NK-92 (cell line): Measurements from ENCODE around the gene NOXRED1.

Experiments
- DNase-seq: peaks from one replicate; lab custom pipeline; 2025; ENCODE audit not compliant: unreplicated experiment; lab: John Stamatoyannopoulos, UW

NOXRED1 gene

DNA sequence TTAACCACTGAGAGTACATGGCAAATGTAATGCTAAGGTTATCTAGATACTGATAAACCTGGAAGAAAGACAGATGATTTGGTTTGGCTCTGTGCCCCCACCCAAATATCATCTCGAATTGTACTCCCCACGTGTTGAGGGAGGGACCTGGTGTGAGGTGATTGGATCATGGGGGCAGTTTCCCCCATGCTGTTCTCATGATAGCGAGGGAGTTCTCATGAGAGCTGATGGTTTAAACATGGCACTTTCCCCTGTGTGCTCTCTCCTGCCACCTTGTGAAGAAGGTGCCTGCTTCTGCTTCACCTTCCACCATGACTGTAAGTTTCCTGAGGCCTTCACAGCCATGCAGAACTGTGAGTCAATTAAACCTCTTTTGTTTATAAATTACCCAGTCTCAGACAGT is 14.2 kb downstream of the NOXRED1 start:
- no peak for DNase-seq

DNA sequence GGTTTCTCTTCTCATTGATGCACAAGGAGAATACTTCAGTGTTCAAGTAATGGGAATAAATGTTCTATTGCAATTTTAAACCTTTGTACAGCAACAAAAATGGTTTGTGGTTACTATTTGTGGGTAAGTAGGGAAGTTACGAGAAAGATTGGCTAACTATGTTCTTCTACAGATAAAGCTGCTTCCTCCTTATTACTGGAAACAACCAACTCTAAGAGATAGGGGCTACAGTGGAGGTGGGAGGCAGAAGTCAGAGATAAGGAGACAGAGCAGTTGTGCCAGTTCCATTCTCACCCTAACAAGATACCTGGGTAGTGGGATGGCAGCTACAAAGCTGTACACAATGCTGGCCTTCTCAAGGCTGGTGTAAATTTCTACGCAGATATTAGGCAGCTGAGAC is 16.2 kb downstream of the NOXRED1 start:
- DNase-seq = no peak

DNA sequence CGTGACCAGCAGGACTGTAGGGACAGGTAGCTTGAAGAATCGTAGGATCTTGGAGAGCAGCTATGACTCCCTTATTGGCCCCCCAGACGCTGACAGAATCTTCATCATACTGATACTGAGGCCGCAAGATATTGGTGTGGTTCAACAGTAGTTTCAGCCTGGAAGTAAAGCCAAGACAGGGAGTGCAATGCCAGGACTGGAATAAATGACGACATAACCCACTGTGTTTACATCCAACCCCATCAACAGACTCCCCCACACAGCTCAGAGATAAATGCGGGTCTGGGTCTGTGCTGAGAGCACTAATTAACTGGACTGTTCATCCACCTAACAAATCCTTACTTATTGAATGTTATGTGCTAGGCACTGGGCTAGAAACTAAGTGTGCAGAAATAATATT is 16.6 kb downstream of the NOXRED1 start:
- no peak for DNase-seq

DNA sequence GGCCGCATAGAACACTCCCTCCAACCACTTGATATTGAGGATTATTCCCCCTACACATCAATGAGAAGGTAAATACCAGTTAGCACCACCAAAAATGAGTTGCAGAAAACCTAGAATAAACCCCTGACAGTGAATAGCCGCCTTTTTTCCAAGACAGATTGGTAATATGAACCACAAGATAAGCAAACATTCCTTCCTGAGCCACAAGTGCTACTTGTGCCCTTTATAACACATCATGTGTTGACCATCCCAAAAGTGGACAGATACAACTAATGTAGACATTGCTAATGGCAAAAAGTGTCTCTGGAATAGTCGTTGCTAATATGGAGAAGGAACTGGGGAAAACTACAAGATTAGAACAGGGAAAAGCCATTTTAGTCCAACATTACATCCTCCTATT is 17.2 kb downstream of the NOXRED1 start:
- DNase-seq = no peak

DNA sequence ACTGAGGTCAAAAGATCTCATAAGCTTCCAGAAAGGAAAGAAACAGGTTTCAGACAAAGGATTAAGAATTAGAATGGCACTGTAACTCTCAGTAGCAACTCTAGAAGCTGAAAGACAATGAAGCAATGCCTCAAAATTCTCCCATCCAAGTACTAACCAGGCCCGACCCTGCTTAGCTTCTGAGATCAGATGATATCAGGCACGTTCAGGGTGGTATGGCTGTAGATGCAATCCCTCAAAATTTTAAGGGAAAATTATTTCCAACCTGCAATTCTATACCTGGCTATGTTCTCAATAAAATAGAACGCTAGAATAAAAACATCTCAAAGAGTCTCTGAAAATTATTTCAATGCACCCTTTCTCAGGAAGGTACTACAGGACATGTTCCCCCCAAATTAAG is 19.6 kb downstream of the NOXRED1 start:
- no peak for DNase-seq

DNA sequence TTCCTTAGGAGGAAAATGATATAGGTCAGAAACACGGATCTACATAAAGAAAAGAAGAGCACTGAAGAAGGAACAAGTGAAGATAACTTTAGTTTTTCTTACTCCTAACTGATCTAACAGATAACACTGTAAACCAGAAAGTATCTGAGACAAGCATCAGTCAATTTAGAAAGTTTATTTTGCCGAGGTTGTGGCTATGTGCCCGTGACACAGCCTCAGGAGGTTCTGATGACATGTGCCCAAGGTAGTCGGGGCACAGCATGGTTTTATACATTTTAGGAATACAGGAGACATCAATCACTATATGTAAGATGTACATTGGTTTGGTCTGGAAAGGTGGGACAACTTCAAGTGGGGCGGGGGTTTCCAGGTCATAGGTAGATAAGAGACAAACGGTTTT is 23.1 kb downstream of the NOXRED1 start:
- no peak for DNase-seq

DNA sequence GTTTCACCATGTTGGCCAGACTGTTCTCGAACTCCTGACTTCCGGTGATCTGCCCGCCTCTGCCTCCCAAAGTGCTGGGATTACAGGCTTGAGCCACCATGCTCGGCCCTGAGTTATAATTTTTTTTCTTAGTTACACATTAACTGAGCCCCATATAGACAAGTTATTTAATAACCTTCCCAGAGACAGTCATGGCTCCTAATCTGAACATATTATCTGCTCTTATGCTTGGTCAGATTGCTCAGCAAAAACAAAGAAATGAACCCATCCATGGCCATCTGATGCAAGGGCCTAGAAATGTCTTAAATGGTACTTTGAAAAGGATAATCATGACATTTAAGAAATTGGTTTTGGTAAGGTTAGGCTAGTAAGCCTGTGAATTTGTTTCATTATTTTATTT is 33.1 kb downstream of the NOXRED1 start:
- DNase-seq = no peak

DNA sequence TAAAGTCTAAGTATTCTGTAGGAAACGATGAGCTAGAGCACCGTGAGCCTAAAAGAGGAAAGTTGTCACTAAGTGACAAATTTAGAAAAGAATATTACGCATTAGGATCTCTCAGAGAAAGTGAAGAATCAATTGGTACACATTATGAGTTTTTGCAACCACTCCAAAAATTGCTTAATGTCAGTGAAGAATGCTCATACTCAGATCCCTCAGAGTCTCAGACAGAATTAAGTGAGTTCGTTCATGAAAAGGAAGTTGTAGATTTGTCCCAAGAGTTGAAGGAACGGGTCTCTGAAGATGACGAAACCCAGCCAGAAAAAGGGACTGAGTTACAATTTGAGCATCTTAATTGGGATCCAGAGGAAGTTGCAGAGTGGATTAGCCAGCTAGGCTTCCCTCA is 44.6 kb downstream of the NOXRED1 start:
- DNase-seq = no peak

DNA sequence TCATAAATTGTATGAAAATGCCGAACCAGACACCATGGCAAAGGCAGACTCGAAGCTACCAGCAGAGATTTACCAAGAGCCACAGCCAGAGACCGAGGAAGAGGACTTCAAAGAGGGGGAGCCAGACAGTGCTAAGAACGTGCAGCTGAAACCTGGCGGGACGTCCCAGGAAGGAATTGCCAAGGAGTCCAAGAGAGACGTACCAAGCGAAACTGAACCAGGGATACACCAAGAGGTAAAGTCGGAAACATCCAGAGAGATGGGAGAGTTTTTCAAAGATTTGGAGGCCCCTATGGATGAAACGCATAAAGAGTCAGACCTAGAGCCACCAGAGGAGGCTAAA is 45.9 kb downstream of the NOXRED1 start:
- DNase-seq = no peak

DNA sequence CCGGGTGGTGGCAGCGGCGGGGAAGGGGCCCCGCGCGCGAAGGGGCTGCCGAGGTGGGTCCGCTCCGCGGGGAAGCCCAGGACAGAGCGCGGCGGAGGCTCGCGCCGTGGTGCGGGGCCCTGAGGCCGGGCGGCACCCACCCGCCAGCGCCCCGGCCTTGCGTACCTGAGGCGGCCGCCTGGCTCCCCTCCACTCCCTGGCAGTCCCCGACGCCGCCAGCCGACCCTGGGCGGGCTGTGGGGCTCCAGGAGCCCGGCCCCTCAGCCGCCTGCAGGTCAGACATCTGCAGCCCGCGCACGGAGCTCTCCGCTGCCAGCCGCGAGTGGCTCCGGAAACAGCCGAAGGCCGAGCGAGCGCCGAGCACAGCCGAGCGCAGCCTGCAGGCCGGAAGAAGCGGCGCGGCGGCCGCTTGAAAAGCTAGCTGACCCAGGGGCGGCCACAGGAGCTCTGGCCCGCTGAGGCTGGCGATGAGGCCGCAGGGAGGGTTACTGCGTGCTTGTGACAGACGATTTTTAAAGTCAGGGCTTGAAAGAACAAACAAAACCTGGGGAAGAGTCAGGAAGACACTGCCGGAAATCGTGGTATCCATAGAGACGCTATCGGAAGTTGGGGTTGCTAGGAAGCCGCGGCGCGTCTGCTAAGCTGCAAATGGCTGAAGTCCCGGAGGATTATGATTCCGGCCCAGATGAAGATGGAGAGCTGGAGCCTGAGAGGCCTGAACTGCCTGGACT is 46.4 kb downstream of the NOXRED1 start, which contains the start of the genes SAMD15 and TMED8:
Gene SAMD15, plus strand, starts transcription at position 609 of the 731 bp plus-strand sequence. Its CDS starts 40 bp downstream, at position 649.
Gene TMED8, minus strand, starts transcription at position 324 of the 731 bp plus-strand sequence. Its CDS starts 41 bp downstream, at position 283.
- DNase-seq = no peak

DNA sequence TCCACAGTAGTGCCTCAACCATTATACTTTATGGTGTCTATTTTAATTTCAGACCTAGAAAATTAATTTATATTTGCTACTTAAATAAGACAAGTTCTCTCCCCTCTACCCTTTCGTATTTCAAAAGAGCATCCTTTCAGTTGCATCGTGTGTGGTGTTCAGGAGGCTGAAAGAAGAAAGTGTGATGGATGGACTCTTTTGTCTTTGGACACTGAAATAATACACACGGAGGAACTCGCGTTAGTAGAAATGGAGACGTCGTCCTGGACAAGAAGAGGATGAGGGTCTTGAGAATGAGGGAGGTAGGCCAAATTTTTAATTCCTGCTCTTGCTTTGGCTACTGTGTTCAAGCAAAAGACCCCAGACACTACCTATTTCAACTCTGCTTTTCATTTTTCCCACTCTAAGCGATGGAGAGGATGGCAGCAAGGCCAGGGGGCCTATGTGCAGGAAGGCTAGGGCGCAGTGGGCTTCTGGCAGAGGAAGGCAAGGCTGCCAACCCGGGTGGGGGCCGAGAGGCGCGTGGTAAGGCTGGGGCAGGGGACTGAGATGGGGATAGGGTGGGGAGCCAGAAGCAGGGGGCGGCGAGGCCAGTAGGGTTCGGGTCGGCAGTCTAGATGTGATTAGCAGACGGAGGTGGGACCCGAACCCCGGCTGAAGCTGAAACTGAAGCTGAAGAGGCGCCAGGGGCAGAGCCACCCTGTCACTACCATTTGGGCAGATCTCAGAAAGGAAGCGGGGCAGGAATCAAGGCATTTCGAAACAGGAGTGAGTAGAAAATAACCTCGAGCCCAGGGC is 47.2 kb downstream of the NOXRED1 start:
- no peak for DNase-seq

DNA sequence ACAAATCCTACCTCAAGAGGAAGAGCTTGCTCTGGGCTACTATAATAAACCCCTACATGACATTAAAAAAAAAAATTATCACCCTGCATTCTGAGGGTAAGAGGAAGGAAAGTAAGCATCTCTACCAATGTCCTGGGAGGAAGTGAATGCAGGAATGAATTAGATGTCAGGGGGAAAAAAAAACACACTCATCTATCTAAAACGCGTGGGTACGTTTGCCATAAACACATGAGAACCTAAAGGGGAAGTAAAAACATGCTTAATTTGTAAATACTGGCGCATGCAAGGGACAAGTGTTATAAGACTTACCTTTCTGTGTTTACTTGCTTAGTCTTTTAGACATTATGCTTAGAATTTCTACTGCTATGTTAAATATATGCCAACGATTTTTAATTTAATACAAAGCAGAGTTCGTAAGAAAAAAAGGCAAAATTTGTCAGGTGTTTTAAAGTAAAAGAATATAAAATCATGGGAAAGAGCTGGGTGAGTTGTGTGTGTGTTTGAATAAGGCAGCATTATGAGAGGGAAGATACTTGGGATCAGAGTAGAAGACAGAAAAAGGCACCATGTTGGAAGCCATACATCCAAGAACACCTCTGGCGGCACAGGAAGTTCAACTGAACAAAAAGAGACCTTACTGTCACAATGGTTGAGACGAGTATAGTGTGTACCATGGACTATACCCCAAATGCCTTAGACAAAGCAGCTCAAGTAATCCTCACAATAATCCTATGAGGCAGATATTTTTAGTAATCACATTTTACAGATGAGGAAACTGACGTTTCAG is 48.0 kb downstream of the NOXRED1 start:
- DNase-seq = no peak

DNA sequence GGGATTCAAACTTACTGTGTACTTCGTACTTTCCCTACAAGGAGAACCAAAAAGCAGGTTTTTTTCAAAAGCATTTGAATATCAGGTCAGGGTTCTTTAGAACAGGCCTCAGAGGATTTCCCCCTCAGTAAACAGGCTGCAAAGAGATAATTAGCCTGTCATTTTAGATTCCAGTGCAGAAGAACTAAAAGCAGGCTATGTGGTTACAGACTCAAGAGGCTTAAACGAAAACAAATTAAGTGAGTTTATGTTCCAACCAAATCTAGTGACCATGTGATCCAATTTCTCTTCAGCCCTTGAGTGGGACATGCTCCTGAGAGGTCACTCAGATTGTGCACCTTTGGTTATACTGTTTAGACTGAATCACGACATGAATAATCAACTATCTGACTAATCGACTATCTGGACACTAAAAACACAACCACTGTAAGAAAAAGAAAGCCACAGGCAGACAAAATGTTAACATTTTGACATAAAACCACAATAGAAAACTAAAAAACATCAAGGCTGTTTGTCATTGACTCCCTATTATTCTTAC is 51.0 kb downstream of the NOXRED1 start:
- DNase-seq = no peak

DNA sequence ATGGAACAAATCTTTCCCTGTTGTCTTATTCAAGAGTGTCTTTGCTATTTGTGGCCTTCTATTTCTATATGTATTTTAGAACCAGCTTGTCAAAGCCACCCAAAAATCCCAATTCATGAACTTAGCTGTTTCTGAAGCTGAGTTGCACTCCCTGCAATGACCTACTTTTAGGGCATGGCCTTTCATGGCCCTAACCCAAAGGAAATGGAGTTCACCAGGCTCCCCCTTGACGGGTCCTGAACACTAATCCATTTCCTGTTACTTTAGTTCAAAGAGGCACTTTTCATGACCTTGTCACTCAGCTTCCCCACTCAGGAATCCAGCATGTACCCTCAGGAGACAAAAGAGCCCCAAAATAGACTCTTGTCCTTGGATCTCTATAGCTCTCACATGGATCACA is 54.0 kb downstream of the NOXRED1 start:
- no peak for DNase-seq

DNA sequence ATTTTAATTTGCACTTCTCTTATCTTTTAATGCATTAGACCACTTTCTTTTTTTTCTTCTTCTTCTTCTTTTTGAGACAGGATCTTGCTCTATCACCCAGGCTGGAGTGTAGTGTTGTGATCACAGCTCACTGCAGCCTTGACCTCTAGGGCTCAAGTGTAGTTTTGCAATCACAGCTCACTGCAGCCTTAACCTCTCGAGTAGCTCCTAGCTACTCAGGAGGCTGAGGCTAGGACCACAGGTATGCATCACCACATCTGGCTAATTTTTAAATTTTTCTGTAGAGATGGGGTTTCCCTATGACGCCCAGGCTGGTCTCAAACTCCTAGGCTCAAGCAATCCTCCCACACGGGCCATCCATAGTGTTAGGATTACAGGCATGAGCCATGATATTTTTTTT is 59.2 kb downstream of the NOXRED1 start:
- DNase-seq = no peak

DNA sequence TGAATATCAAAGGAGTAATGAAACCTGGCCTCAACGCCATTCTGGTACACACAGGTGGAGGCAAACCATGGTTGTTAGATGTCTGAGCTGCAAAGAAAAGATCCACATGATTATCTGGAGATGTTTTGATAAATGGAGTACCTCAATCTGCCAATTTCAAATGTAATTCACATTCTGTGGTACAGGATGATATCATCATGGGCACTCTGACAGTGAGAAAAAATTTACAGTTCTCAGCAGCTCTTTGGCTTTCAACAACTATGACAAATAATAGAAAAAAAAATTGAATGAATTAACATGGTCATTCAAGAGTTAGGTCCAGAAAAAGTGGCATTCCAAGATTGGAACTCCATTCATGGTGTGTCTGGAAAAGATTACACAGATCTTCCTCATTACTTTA is 63.7 kb downstream of the NOXRED1 start:
- DNase-seq = no peak

DNA sequence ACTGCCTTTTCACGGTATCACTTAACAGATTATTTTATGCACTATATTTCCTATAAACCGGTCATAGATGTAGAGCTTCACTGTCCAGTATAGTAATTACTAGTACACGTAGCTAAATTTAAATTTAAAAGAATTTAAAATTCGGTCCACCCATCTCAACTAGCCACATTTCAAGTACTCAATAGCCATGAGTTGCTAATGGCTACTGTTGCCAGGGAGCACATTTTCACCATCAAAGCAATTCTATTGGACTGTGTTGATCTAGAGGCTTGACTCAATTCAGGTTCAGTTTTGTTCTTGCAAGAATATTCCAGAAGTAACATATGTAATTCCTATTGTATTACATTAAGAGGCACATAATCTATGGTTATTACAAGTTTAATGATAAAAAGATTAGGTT is 66.4 kb downstream of the NOXRED1 start:
- no peak for DNase-seq

DNA sequence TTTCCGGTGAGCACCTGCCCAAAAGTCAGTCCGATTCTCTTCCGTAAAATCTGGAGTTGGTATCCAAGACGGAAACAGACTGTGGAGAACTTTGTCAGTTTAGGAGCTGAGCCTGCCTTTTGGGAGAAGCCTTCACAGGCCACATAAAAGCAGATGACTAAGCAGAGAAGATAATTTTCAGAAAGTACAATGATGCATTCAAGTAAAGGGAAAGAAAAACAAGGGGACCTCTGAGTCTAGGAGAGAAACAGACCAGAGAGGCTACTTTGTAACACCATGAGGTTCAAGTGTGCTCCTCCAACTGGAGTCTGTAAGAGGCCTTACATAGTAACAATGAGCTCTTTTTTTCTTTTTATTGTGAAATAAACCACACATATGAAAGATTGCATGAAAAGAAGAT is 67.5 kb downstream of the NOXRED1 start:
- no peak for DNase-seq

DNA sequence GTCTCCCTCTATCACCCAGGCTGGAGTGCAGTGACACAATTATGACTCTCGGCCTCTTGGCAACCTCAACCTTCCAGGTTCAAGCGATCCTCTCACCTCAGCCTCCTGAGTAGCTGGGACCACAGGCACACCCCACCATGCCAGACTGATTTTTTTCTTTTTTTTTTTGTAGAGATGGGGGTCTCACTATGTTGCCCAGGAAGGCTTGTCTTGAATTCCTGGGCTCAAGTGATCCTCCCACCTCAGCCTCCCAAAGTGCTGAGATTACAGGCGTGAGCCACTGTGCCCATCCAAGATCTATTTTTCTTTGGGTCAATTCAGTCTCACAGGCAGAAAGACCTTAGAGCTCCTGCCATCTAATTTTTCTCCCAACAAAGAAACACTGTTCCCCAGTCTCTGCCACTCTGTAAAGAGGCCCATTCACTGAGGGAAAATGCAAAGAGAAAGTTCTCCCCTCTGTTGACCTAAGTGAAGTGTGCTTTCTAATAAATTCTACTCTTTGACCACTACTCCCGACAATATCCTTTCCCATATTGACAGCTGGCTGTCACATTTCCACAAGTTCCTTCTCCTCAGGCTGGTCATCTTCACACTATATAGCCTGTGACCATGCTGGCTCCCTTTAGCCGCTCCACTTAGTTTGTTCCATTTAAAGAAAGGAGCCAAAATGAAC is 69.7 kb downstream of the NOXRED1 start:
- DNase-seq = no peak

DNA sequence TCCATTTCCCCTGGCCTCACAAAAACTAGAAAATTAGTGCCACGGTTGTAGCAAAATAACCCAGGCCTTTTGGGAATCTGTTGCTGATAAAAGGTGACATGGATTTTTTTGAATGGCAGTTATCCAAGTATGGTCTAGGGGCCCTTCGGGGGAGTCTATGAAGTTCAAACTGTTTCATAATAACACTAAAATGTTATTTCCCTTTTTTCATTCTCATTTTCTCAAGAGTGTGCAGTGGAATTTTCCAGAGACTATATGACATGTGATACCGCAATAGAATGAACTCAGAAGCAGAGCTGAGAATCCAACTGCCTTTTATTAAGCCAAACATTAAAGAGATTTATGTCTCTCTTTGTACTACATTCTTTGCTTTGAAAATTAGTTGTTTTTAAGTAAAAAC is 75.6 kb downstream of the NOXRED1 start:
- no peak for DNase-seq

DNA sequence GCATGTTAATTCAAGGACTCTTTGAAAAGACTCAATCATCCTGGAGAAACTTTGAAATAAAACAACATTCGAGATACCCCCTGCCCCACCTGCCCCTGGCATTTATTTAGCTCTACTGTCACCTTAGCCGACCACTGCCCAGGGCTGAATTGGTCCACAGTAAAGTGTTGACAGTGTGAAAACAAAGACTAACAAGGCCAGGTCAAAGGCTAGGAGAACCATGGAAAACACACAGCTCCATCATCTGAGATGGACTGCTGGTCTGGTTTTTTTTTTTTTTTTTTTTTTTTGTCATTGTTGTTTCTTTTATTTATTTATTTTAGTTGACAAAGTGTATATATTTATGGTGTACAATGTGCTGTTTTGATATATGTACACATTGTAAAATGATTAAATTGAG is 76.8 kb downstream of the NOXRED1 start:
- DNase-seq = no peak
